ENCODE measurements around the gene FLAD1.

The FLAD1 gene

DNA sequence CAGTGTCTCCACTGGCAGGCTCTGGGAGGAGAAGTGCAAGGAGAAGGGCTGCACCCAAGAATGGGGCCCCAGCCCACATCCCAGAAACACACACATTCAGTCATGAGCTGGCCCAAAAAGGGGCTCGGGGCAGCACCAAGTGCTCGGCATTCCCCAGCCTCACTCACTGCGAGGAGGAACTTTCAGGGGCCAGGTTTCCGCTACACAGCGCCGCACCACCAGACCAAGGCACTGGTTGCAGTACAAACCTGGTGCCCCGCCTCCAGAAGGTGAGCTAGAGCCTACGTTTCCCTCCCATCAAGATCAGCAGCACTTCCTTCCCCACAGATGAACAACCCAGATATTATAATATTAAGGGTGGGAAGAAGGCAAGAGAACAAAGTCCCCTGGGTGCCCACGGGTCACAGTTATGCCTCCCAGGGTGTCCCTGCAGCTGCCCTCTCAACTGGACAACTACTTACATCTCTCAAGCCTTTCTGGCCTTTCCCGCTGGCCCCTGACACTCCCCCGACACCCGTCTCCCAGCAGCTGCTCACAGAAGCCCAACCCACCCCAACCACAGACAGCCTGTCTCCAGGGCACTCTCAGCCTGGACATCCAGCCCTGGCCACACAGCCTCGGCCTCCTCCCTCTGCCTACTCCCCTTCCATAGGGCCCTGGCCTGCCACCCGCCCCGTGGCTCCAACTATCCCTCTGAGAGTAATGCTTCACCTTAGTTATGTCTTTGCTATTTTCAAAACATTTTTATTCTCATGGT, 31.1 kb upstream of the FLAD1 start:
- in situ Hi-C loops (cut with MboI; ENCODE audit: low sequenced_read_pairs), result no loop called here

DNA sequence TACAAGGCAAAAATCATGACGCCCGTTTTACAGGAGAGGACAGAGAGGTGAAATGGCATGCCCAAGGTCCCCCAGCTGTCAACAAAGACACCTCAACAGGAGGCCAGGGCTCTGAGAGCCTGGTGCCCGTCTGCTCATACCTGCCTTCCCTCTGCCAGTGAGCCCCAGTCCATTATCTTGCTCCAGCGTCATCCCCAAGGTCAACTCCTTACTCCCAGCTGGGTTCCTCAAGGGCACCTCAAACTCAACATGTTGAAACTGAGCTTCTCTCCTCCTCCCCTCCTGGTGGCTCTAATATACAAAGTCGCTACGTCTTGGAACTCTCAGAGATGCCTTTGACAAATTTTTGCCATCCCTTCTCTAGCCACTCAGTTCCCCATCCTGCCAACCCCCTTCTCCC, 30.5 kb upstream of the FLAD1 start:
- in situ Hi-C loops (cut with MboI; ENCODE audit: low sequenced_read_pairs), result no loop called here

DNA sequence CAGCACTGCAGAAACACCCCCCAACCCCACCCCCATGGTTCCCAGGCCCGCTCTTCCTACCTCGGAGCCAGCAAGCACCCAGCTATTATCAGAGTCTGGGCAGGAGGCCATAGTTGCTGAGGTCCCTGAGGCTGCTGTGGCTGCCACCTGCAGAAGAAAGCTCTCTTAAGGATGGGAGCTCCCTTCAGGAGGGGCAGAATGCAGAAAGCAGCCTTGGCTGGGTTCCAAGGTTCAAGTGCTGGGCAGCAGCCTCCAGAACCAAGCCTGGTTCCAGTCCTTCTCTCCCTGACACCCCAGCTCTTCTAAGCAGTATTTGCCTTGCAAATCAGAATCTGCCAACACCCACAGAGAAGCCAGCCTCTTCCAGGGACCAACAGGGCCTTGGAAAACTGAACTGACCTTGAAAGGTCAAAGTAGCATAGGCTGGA, 29.5 kb upstream of the FLAD1 start:
- in situ Hi-C loops (cut with MboI; ENCODE audit: low sequenced_read_pairs), result no loop called here

DNA sequence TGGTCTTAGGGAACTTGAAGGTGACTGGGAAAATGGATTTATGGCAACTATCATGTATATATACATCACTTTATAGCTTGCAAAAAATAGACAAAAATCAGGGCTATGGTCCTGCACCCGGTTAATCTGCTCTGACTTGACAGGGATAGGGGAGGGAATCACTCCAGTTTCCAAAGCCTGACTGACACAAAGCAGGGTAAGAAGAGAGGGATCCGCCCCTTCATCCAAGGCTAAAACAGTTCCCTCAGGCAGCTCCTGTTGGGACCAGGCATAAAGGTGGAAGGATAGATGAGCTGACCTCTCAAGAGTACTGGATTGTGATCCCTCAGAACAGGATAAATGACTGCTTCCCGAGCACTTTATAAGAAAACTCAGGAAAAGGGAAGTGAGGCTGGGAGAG, 28.6 kb upstream of the FLAD1 start:
- in situ Hi-C loops (cut with MboI; ENCODE audit: low sequenced_read_pairs), result no loop called here

DNA sequence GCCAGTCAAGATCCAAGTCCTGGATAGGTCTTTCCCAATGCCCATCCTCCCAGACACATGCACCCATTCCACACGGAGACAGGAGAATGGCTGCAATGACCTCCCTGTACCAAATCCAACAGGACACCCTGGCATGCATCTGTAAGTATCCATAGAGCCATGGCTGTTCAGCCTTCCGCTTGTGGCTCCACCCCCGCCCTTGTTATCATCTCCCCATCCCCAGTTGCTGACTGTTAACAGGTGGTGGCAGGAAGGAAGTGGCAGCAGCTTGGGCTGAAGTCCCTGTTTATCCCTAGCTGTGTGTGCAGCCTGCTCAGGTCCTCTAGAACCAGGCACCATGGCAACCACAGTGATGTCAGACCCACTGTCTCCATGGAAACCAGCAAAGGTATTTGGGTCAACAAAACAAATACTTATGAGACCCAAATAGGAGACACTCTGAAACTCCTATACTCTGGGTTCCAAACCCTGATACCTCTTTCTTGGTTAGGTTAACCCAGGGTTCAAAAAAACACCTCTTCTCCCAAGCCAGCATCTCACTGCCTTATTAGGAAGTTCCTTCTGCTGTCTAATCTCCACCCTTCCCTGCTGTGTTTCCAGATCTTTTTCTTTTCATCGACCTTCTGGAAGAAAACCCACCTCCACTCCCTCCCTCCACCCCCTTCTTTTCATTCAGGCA, 28.0 kb upstream of the FLAD1 start:
- in situ Hi-C loops (cut with MboI; ENCODE audit: low sequenced_read_pairs), result no loop called here

DNA sequence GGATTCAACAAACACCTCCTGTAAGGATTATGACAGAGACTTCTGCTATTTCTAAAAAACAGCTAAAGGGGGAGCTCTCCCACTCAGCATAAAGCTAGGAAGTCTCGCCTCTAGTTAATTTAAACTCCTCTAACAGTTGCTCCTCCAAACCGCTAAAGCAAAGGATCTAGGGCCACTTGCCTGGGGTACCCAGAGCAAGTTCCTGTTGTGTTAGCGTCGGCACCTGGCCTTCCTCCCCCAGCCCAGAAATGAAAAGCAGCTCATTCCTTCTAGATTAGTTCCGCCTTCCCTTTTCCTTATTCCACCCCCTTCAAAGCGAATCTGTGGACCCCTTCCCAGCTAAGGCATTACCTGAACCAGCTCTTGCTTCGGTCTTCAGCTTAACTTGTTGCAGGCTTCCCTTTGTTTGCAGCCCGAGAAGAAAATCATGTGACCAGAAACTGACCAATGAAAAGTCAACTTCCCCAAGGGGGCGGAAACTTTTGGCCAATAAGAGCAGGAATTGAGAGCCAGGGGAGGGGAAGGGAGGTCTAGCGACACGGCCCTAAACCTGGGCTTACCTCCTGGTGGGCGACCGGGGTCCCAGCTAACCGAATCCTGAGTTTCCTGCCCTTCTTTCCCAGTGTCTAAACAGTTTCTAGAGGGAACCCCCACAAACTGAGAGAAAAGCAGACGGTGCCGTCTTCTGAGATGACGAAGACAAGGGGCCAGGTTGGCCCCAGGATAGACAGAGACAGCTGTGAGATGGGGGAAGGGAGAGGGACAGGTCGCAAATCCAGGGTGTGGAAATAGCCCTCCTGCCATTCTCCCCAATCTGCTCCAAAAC, 27.2 kb upstream of the FLAD1 start, which contains the start of gene PBXIP1:
Gene PBXIP1 (minus strand): TSS at position 382 of the 826 bp plus-strand sequence. CDS start 2,378 bp downstream, outside the sequence.
- in situ Hi-C loops (cut with MboI; ENCODE audit: low sequenced_read_pairs), result no loop called here

DNA sequence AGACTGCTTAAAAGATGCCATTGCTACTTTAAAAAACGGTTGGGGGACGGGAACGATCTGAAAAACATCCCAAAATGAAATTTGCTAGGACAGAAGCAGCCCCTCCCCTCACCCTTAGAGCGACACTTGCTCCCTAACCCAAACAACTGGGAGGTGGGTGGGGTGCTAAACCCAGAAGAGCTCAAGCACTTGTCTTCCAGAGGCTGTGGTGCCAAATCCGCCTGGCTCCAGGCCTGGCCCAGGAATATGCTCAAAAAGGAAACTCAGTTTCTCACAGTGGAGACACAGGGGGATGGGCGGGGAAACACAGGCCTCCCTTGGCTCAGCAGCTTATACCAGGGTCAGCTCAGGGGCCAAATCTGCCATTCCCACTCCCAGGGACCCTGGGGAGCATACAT, 26.6 kb upstream of the FLAD1 start:
- in situ Hi-C loops (cut with MboI; ENCODE audit: low sequenced_read_pairs), result no loop called here

DNA sequence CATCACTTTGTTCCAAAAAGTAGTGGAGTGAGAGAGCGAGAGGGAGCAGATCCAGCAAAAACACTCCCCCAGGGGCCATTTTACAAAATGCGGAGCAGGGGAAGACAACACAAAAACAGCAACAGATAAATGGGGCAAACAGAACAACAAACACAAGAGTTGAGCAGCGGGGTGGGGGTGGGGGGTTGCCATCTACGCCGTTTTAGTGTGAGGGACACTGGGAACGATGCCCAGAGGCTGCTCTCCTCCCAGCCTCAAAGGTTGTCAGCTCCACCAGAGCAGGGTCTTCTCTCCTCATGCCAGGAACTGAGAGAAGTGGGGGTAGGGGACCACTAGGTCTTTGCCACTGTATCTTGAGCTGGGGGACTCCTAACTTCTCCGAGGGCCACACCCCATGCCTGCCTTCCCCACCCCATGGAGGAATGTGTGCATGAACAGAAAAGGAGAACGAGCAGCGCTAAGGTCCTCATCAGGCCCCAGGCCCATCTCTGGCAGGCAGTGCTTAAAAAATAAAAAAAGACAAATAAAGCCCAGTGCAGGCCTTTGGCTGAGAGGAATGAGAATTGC, 26.0 kb upstream of the FLAD1 start:
- in situ Hi-C loops (cut with MboI; ENCODE audit: low sequenced_read_pairs), result no loop called here

DNA sequence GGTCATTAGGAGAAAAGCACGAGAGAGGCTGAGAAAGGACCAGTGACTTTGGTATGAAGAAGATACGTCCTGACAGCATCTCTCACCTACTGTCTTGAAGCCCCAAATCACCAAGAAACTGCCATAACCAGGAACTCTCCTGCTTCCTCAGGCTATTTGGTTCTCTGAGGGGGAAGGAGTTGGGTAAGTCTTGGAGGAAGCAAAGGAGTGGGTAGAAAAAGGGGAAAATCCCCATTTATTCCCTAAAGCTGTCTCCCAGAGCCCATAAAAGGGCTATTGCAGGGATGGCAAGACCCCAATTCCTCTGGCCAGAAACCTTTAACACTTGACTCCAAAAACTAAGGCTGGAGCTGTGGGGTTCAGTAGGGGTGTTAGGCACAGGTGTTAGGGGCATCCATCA, 25.1 kb upstream of the FLAD1 start:
- in situ Hi-C loops (cut with MboI; ENCODE audit: low sequenced_read_pairs), result no loop called here

DNA sequence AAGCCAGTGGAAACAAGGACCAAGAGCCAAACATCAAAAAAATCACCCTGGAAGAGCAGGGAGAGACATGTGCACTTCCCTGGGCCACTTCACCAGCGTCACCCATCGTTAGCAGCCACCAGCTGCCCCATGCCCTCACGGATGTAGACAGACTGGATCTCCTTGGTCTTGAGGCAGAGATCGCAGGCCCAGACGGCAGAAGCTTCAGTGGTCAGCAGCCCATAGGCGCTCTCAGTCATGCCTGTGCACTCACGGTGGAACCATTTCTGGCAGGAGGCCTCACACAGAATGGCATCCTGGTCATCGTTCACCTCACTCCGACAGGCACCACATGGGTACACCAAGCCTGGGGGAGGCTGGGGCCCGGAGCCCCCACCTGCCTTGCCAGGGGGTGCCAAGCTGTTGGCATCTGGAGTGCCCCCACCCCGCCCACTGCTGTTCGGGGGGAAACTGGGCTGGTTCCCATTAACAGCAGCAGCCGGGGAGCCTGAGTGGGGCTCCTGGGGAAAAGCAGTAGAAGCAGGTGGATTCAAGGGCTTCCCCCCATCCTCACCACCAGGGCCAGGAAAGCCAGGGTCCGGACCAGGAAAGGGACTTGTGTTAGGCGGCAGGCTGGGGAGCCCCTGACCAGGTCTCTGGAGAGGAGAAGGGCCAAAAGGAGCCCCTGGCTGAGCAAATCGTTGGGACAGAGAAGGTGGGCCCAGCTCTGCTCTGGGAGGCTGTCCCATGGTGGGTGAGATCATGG, 24.3 kb upstream of the FLAD1 start:
- in situ Hi-C loops (cut with MboI; ENCODE audit: low sequenced_read_pairs), result no loop called here

DNA sequence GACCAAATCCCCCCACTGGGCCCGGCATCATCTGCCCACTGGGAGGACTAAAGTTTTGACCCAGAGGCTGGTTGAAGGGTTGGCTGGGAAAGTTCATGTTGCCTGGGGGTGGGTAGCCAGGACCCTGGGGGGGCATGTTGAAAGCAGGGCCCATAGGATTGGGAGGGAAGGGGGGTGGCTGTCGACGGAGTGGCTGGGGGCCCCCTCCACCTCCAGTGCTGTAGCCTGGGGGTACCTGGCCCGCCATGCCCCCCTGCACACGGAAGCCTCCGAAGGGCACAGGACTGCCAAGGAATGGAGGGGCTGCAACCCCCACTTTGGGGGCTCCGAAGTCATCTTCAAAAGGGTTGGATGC, 23.7 kb upstream of the FLAD1 start:
- in situ Hi-C loops (cut with MboI; ENCODE audit: low sequenced_read_pairs), result no loop called here

DNA sequence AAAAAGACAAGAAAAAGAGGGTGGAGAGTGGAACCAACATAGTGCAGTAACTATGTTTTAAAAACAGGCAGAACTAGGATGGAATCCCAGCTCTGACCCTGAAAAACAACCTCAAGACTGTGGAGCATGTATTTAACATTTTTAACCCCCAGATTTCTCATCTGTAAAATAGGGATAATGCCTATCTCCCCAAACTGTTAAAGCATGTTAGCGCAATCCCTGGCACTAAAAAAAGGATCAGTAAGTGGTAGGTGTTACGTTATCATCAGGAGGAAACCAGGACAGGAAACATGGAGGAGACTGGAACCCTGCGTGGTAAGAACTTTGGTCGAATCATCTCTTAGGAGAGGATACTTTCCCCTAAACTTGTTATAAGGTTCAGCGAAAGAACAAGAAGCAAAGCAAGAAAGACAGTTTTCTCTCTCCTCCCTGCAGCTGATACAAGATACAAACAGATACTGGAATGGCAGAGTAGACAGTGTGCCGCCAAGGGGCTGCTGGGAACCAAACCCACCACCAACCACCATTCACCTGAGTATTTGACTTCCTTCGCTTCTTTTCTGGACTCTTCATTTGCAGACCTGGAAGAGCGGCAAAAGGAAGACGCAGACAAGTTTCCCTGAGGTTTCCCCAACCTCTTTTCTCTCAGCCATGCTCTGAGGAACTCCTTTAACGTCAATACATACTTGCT, 22.6 kb upstream of the FLAD1 start:
- in situ Hi-C loops (cut with MboI; ENCODE audit: low sequenced_read_pairs), result no loop called here

DNA sequence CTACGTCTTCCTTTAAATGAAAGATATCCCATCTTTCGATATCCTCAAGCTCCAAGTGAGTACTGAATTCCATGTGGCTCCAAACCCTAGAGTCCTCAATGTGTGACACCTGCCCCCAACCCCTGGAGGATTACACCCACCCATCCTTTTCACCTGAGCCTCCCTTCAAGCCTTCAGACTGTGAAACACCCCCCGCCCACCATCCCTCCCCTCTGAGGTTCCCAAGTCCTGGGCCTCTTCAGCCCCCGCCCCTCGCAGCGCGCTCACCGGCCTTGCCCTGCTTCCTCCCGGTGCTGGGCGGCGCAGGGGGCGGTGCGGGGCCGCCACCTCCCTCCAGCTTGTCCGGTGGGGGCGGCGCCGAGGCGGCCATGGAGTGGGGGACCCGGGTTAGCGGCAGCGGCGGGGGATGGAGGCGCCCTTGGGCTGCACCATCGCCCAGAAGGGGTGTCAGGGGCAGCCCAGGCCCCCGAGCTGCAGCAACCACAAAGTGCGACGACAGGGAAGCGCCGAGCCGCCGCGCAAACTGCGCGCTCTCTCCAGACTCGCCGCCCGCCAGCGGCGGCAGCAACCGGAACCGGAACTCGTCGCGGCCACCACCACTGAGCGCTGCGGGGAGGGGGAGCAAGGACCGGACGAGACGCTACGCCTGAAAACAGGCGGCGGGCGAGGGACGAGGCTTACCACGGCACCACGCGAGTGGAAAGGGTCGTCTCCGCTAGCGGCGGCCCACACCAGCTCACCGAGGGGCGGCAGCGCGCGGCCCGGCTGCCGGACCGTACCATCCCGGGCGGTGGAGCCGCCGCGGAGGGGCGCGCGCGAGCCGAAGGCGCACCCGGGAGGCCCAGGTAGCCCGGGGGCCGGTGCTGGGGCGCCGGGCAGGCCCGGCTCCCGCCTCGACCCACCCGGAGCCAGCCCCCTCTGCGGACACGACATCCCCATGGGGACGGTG, 21.7 kb upstream of the FLAD1 start, which contains the start of gene PYGO2:
Gene PYGO2 (minus strand): TSS at position 576 of the 949 bp plus-strand sequence. CDS start 206 bp downstream, at position 370.
- in situ Hi-C loops (cut with MboI; ENCODE audit: low sequenced_read_pairs), result no loop called here

DNA sequence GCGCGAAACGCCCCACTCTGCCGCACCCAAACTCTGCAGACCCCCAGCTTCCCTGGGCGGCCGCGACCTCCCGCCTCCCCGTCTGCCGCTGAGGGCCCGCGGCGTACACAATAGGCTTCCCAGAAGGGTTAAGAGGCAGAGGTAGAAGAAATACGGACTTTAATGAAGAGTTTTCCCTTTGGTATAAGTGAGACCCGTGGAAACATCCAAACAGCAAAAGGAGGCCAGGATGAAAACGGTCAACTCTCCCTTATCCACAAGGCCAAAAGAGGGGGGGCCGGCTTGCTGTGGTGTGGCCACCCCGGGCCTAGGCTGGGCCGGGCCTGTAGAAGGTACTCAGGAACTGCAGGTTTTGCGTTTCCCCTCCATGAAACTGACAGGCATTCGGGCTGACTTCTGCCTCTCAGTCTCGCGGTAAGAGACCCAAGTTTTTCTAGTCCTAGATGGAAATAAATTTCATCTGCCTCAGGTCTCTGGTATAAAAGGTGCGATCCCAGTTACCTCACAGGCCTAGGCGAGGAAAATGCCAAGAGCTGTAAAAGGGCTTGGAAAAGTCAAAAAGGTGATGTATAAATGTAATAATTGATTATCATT, 20.9 kb upstream of the FLAD1 start:
- in situ Hi-C loops (cut with MboI; ENCODE audit: low sequenced_read_pairs), result no loop called here

DNA sequence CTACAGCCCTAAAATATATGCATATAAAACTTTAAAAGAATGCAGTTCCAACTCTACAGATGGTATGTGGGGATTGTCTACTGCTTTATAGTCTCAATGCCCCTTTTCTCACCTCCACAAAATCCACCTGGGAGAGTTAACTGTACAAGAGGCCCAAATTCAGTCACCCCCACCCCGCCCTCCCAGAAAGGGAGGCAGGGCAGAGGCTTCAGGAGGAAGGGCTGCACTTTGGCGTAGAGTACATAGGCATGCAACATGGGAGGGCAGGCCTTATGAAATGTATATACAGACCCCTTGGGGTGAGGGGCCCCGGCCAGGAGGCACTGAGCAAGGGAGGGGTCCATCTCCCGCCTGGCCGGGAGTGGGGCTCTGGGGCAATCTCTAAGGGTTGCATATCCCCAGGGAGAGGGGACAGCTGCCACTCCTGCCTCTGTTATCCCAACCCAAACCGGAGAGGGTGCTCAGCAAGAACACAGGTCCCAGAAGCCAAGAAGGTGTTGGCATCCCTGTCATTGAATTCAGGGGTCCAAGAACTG, 20.3 kb upstream of the FLAD1 start:
- in situ Hi-C loops (cut with MboI; ENCODE audit: low sequenced_read_pairs), result no loop called here

DNA sequence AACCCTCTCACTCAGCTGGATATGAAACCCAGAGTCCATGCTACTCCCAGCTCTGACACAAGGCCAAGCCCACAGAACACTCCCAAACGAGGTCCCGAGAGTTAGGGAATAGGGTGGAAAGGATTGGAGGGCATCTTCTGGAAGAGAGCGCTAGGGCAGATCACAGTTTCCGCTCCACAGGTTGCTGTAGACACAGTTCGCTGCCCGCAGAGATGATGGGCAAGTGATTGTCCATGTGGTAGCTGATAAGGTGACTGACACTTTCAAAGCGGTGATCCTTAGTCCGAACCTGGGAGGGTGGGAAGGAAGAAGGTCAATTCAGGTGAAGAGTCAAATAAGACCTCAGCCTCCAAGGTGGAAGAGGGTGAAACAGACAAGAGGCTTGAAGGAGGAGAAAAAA, 19.5 kb upstream of the FLAD1 start:
- in situ Hi-C loops (cut with MboI; ENCODE audit: low sequenced_read_pairs), result no loop called here

DNA sequence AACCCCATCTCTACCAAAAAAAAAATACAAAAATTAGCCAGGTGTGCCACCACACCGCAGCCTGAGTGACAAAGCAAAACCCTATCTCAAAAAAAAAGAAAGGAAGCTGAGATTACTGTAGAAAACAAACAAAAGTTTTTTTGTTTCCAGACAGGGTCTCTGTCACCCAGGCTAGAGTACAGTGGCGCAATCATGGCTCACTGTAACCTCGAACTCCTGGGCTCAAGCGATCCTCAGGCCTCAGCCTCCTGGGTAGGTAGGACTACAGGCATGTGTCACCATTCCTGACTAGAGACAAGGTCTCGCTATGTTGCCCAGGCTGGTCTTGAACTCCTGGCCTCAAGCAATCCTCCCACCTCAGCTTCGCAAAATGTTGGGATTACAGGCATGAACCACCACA, 18.8 kb upstream of the FLAD1 start:
- in situ Hi-C loops (cut with MboI; ENCODE audit: low sequenced_read_pairs), result no loop called here

DNA sequence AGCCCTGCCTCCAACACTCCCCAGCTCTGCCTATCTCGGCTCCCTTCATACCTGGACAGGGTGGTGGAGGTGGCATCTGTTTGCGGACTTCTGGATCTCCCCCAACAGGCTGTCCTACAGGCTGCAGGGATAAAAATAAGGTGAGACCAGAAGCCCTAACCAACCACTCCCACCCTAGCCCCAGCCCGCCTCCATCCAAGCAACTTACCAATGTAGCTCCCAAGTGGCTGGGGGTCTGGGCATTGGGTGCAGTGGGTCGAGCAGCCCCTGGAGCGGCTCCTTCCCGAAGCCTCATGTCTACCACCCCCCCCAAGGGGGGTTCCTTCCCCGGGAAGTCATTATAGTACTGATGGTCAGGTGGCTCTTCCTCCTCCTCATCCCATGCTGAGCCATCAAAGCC, 17.0 kb upstream of the FLAD1 start:
- in situ Hi-C loops (cut with MboI; ENCODE audit: low sequenced_read_pairs), result no loop called here

Data from HL-60/S4 treated with retinoic acid at 250 ng/mL for 4 days and 3 days (cell line).